Gastrocnemius medialis (tissue), 4 donors: ENCODE measurements around the gene TTLL5. TPM values are rescaled to one million over a fixed set of nuclear protein-coding genes. Genes with fewer than 3 reads are reported as not detected.
A peak's percentile ranks its signal among the peaks of the same experiment; 100 is the strongest.

ENCODE experiments used
- ATAC-seq, 2 donors: fragments of 150-250 bp; one replicate each; pipeline ENCODE4 v1.9.1; 2016
- DNase-seq, 2 donors: peaks; one replicate each; pipeline ENCODE4 v3.0.0-alpha.2; 2019
- H3K27ac ChIP-seq, 4 donors: fragments of 200-600 bp; sonication (generic); 1 replicate in 1 of 4; 2 replicates in 3 of 4; pipeline ENCODE4 v1.5.1; 2016 to 2018; ENCODE audit warnings: mild to moderate bottlenecking in 2 of 4, moderate library complexity in 1 of 4
- H3K27me3 ChIP-seq, 3 donors: fragments of 200-600 bp; sonication (generic) in 2 of 3; 1 replicate in 1 of 3; 2 replicates in 2 of 3; pipeline versions ENCODE4 v1.5.1 to v1.6.0; 2016 to 2019; ENCODE audit warnings: mild to moderate bottlenecking in 1 of 3, moderate library complexity in 1 of 3
- H3K36me3 ChIP-seq, 2 donors: fragments of 200-600 bp; sonication (generic) in 1 of 2; one replicate each; pipeline ENCODE4 v1.5.1; 2017 to 2018
- H3K4me1 ChIP-seq, 2 donors: fragments of 200-600 bp; sonication (generic) in 1 of 2; one replicate each; pipeline ENCODE4 v1.5.1; 2016 to 2017; ENCODE audit warnings: mild to moderate bottlenecking in 2 of 2
- H3K4me3 ChIP-seq, 4 donors: fragments of 200-600 bp; sonication (generic) in 3 of 4; 1 replicate in 1 of 4; 2 replicates in 3 of 4; pipeline ENCODE4 v1.5.1; 2016 to 2019; ENCODE audit warnings: mild to moderate bottlenecking in 2 of 4
- H3K9me3 ChIP-seq, 3 donors: fragments of 200-600 bp; sonication (generic) in 2 of 3; 1 replicate in 1 of 3; 2 replicates in 2 of 3; pipeline ENCODE4 v1.5.1; 2016 to 2019
- POLR2A ChIP-seq, 2 donors: fragments of 450-650 bp; IDR thresholded peaks; one replicate each; pipeline ENCODE4 v1.6.1; 2017; ENCODE audit warnings: antibody characterized with exemption in 2 of 2, mild to moderate bottlenecking in 2 of 2, moderate library complexity in 2 of 2
- in situ Hi-C, 4 donors: fragments of 200-750 bp; cut with MboI; loops; one replicate each; pipeline versions ENCODE4 v1.15.0 to v1.8.0; 2017; ENCODE audit warnings: low sequenced_read_pairs in 4 of 4
- intact Hi-C: fragments of 100-400 bp; cut with DNase I; formaldehyde crosslinking; loops from one replicate; pipeline ENCODE4 v1.15.1; 2023; ENCODE audit warnings: low total_unique reads
- total RNA-seq, 4 donors: library from RNA; depleted of rRNA; stranded (reverse); fragments of >200 nt; gene quantifications; one replicate each; pipeline versions ENCODE4 v1.1.0 to v1.2.3, GENCODE V29; 2016
- TF ChIP-seq, protein P1 (sequence below), 5 experiments: fragments of 450-650 bp in 3 of 5; fragments of 200-600 bp in 2 of 5; sonication (generic) in 2 of 5; IDR thresholded peaks in 4 of 5; conservative IDR thresholded peaks in 1 of 5; 1 replicate in 4 of 5; 2 replicates in 1 of 5; pipeline ENCODE4 v1.5.1; 2016 to 2019; ENCODE audit warnings: antibody characterized with exemption in 5 of 5, mild to moderate bottlenecking in 3 of 5, moderate library complexity in 3 of 5

TTLL5 gene
- total RNA-seq, 4 donors from 2014 or later, result 9.1 to 36.0 (median 16.4) TPM

DNA sequence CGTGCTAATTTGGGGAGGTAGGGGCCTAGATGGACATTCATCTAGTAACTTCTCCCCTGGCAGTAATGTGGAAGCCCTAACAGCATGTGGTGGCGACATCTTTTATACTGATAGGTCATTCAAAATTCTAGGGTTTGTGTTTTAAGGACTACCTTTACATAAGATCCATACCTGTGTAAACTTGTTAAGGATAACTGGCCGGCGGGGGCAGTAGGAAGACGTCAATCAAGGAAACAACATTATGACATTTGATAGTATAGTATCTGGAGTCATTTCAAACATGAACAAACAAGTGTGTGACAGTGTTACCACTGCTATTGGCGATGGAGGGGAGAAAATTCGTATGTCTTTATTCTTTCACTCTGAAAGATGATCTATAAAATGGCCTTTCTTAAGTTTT, 120.0 kb downstream of the TTLL5 start:
- H3K9me3 ChIP-seq, result no peaks in the 10 kb centered on the region
- intact Hi-C loops (loop anchor here (5.0 kb wide), 1 partner anchor 69 kb away; no protein-coding TSS in a partner anchor), in situ Hi-C loops (no loop called here)
- ATAC-seq (no peak), DNase-seq (no peak)
- no peak overlapping the region for H3K27ac ChIP-seq
- H3K4me1 ChIP-seq, result peaks cover 16 to 31% of the 10 kb centered on the region in 2 donors
- H3K27me3 ChIP-seq, result no peaks in the 10 kb centered on the region
- no peaks in the 10 kb centered on the region for H3K36me3 ChIP-seq
- no peak for TF ChIP-seq POLR2A (IDR thresholded peaks at IDR 0.05)
- TF ChIP-seq, protein P1, sequence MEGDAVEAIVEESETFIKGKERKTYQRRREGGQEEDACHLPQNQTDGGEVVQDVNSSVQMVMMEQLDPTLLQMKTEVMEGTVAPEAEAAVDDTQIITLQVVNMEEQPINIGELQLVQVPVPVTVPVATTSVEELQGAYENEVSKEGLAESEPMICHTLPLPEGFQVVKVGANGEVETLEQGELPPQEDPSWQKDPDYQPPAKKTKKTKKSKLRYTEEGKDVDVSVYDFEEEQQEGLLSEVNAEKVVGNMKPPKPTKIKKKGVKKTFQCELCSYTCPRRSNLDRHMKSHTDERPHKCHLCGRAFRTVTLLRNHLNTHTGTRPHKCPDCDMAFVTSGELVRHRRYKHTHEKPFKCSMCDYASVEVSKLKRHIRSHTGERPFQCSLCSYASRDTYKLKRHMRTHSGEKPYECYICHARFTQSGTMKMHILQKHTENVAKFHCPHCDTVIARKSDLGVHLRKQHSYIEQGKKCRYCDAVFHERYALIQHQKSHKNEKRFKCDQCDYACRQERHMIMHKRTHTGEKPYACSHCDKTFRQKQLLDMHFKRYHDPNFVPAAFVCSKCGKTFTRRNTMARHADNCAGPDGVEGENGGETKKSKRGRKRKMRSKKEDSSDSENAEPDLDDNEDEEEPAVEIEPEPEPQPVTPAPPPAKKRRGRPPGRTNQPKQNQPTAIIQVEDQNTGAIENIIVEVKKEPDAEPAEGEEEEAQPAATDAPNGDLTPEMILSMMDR (IDR thresholded peaks at IDR 0.05 in 4 of 5, conservative IDR thresholded peaks at IDR 0.05 in 1 of 5), result no peak
- H3K4me3 ChIP-seq, result no peak overlapping the region

DNA sequence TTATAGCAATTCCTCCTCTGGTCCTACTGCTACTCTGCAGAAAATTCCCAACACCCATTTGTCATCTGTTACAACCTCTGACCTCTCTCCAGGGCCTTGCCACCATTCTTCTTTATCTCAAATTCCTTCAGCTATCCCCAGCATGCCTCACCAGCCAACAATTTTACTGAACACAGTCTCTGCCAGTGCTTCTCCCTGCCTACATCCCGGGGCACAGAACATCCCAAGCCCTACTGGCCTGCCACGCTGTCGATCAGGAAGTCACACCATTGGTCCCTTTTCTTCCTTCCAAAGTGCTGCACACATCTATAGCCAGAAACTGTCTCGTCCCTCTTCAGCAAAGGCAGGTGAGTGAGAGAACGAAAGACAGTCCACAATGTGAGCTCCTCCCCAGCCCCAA, 122.1 kb downstream of the TTLL5 start:
- Histone ChIP-seq H3K9me3 (no peaks in the 10 kb centered on the region), H3K4me1 (peaks cover 16 to 28% of the 10 kb centered on the region in 2 donors), H3K36me3 (no peaks in the 10 kb centered on the region), H3K4me3 (no peak overlapping the region), H3K27me3 (no peaks in the 10 kb centered on the region), H3K27ac (peak overlapping the region in 3 of 4 donors; percentile 53 to 62 (median 56))
- in situ Hi-C loops (no loop called here), intact Hi-C loops (loop anchor here (5.0 kb wide), 1 partner anchor 71 kb away; no protein-coding TSS in a partner anchor)
- ATAC-seq (peak in 1 of 2 donors; percentile 10), DNase-seq (no peak)
- TF ChIP-seq, protein P1 (IDR thresholded peaks at IDR 0.05 in 4 of 5, conservative IDR thresholded peaks at IDR 0.05 in 1 of 5), result no peak
- TF ChIP-seq POLR2A (IDR thresholded peaks at IDR 0.05), result no peak

DNA sequence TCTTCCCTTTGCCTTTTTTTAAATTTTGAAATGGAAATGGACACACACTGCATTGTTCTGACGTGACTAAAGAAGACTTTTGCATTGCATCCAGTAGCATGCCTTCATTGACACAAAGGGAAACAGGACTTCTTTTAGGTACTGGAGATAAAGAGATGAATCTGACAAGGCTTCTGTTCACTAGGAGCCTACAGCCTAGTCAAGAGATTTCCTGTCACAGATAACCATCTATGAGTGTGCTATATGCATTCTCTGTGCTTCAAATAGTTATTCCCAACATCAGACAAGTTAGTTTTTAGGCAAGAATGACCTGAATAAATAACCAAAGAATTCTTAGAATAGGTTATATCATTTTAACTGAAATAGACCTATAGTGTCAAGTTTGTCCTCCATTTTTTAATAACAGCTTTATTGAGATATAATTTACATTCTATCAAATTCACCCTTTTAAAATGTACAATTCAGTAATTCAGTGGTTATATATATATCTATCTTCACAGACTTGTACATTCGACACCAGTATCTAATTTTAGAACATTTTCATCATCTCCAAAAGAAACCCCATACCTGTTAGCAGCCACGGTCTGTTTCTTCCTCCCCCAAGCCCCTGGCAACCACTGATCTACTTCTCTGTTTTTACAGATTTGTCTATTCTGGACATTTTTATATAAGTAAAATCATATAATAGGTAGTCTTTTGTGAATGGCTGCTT, 122.7 kb downstream of the TTLL5 start:
- DNase-seq (no peak), ATAC-seq (peak; percentile 86 to 95)
- Histone ChIP-seq H3K36me3 (no peaks in the 10 kb centered on the region), H3K9me3 (no peaks in the 10 kb centered on the region), H3K4me1 (peaks cover 16 to 25% of the 10 kb centered on the region in 2 donors), H3K4me3 (no peak overlapping the region), H3K27me3 (no peaks in the 10 kb centered on the region), H3K27ac (peak overlapping the region; percentile 25 to 62 (median 54))
- intact Hi-C loops, result loop anchor here (5.0 kb wide), 1 partner anchor 71 kb away; no protein-coding TSS in a partner anchor
- in situ Hi-C loops, result no loop called here
- TF ChIP-seq POLR2A (IDR thresholded peaks at IDR 0.05), result no peak
- TF ChIP-seq, protein P1 (IDR thresholded peaks at IDR 0.05 in 4 of 5, conservative IDR thresholded peaks at IDR 0.05 in 1 of 5), result no peak

DNA sequence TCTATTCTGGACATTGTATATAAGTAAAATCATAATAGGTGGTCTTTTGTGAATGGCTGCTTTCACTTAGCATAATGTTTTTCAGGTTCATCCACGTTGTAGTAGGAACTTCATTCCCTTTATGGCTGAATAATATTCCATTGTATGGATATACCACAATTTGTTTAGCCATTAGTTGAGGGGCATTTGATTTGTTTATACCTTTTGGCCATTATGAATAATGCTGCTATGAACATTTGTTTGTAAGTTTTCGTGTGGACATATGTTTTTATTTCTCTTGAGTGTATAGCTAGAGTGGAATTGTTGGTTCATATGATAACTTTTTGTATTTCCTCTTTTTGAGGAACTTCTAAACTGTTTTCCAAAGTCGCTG, 123.3 kb downstream of the TTLL5 start:
- ATAC-seq, result no peak
- intact Hi-C loops, result loop anchor here (5.0 kb wide), 1 partner anchor 72 kb away; no protein-coding TSS in a partner anchor
- Histone ChIP-seq H3K9me3 (no peaks in the 10 kb centered on the region), H3K27me3 (no peaks in the 10 kb centered on the region), H3K4me1 (peaks cover 16 to 25% of the 10 kb centered on the region in 2 donors), H3K4me3 (no peak overlapping the region), H3K36me3 (no peaks in the 10 kb centered on the region), H3K27ac (peak overlapping the region; percentile 25 to 62 (median 54))
- no peak for DNase-seq
- TF ChIP-seq POLR2A (IDR thresholded peaks at IDR 0.05), result no peak
- TF ChIP-seq, protein P1 (IDR thresholded peaks at IDR 0.05 in 4 of 5, conservative IDR thresholded peaks at IDR 0.05 in 1 of 5), result no peak
- in situ Hi-C loops, result no loop called here
